ENCODE data around the gene SPATA19. TPM values are rescaled to one million over a fixed set of nuclear protein-coding genes. Genes with fewer than 3 reads are reported as not detected.
"Not testable (repeated sequence)": the region's sequence is repeated elsewhere in the genome, so short reads cannot be mapped to it uniquely, and the experiment has no call there.

The SPATA19 gene
- total RNA-seq, 1 donor from 2014 or later = not detected

GRCh38 chr11:133867456-133867855, 22.1 kb upstream of the SPATA19 start:
- Mint-ChIP-seq H3K36me3 (ENCODE audit: low read depth, unreplicated experiment) (no peaks in the 10 kb centered on the region), H3K27me3 (ENCODE audit: unreplicated experiment) (peaks cover 3% of the 10 kb centered on the region), H3K4me1 (ENCODE audit: unreplicated experiment) (no peaks in the 10 kb centered on the region), H3K4me3 (ENCODE audit: unreplicated experiment) (no peak overlapping the region), H3K9me3 (ENCODE audit: unreplicated experiment) (no peaks in the 10 kb centered on the region), H3K27ac (ENCODE audit: unreplicated experiment) (no peak overlapping the region)
- no peak for TF ChIP-seq CTCF (IDR thresholded peaks at IDR 0.05; ENCODE audit: unreplicated experiment)
- no peak for DNase-seq (ENCODE audit: low spot score)

- peaks cover 3% of the 10 kb centered on the region for H3K27me3 Mint-ChIP-seq (ENCODE audit: unreplicated experiment)
- TF ChIP-seq CTCF (IDR thresholded peaks at IDR 0.05; ENCODE audit: unreplicated experiment) = no peak
- H3K4me3 Mint-ChIP-seq (ENCODE audit: unreplicated experiment) = no peak overlapping the region
- no peaks in the 10 kb centered on the region for H3K4me1 Mint-ChIP-seq (ENCODE audit: unreplicated experiment)
- DNase-seq (ENCODE audit: low spot score) = no peak
- H3K36me3 Mint-ChIP-seq (ENCODE audit: low read depth, unreplicated experiment) = no peaks in the 10 kb centered on the region
- no peak overlapping the region for H3K27ac Mint-ChIP-seq (ENCODE audit: unreplicated experiment)
- no peaks in the 10 kb centered on the region for H3K9me3 Mint-ChIP-seq (ENCODE audit: unreplicated experiment)
Observed at GRCh38 chr11:133865466-133865865, 20.2 kb upstream of the SPATA19 start.

GRCh38 chr11:133864756-133865155, 19.4 kb upstream of the SPATA19 start:
- Mint-ChIP-seq H3K9me3 (ENCODE audit: unreplicated experiment) (no peaks in the 10 kb centered on the region), H3K27me3 (ENCODE audit: unreplicated experiment) (peaks cover 3% of the 10 kb centered on the region), H3K27ac (ENCODE audit: unreplicated experiment) (no peak overlapping the region), H3K4me1 (ENCODE audit: unreplicated experiment) (no peaks in the 10 kb centered on the region), H3K36me3 (ENCODE audit: low read depth, unreplicated experiment) (no peaks in the 10 kb centered on the region), H3K4me3 (ENCODE audit: unreplicated experiment) (no peak overlapping the region)
- TF ChIP-seq CTCF (IDR thresholded peaks at IDR 0.05; ENCODE audit: unreplicated experiment) = no peak
- no peak for DNase-seq (ENCODE audit: low spot score)

GRCh38 chr11:133860151-133860550, 14.8 kb upstream of the SPATA19 start:
- H3K9me3 Mint-ChIP-seq (ENCODE audit: unreplicated experiment) = no peaks in the 10 kb centered on the region
- H3K27me3 Mint-ChIP-seq (ENCODE audit: unreplicated experiment) = peaks cover 3% of the 10 kb centered on the region
- no peak overlapping the region for H3K4me3 Mint-ChIP-seq (ENCODE audit: unreplicated experiment)
- DNase-seq (ENCODE audit: low spot score) = no peak
- H3K4me1 Mint-ChIP-seq (ENCODE audit: unreplicated experiment) = no peaks in the 10 kb centered on the region
- H3K27ac Mint-ChIP-seq (ENCODE audit: unreplicated experiment) = no peak overlapping the region
- H3K36me3 Mint-ChIP-seq (ENCODE audit: low read depth, unreplicated experiment) = no peaks in the 10 kb centered on the region
- TF ChIP-seq CTCF (IDR thresholded peaks at IDR 0.05; ENCODE audit: unreplicated experiment) = no peak

GRCh38 chr11:133854330-133854960, 9.1 kb upstream of the SPATA19 start:
- H3K4me1 Mint-ChIP-seq (ENCODE audit: unreplicated experiment); H3K27ac Mint-ChIP-seq (ENCODE audit: unreplicated experiment); H3K36me3 Mint-ChIP-seq (ENCODE audit: low read depth, unreplicated experiment); DNase-seq (ENCODE audit: low spot score); H3K4me3 Mint-ChIP-seq (ENCODE audit: unreplicated experiment); H3K27me3 Mint-ChIP-seq (ENCODE audit: unreplicated experiment); H3K9me3 Mint-ChIP-seq (ENCODE audit: unreplicated experiment): not testable (repeated sequence)
